Activated CD4-positive, alpha-beta T cell treated with anti-CD3 and anti-CD28 coated beads, Interleukin-2, Interleukin-6, amounts not matched to agents 100 ng/mL and 50 ng/mL, durations not matched to agents 16 hours and 8 hours (primary cell): ENCODE measurements around the gene TTLL9.
A peak's percentile ranks its signal among the peaks of the same experiment; 100 is the strongest.

Source experiments
- DNase-seq: peaks from one replicate; pipeline ENCODE4 v3.0.0-alpha.2; 2020

Gene TTLL9

GRCh38 chr20:31858760-31859083 lies 11.7 kb upstream of the TTLL9 start:
- no peak for DNase-seq

- no peak for DNase-seq
Measured at GRCh38 chr20:31859266-31859997, 11.0 kb upstream of the TTLL9 start.

GRCh38 chr20:31859998-31860380 lies 10.4 kb upstream of the TTLL9 start:
- no peak for DNase-seq

- no peak for DNase-seq
Measured at GRCh38 chr20:31860390-31861134, 9.9 kb upstream of the TTLL9 start.

- no peak for DNase-seq
Measured at GRCh38 chr20:31861135-31861384, 9.4 kb upstream of the TTLL9 start.

- DNase-seq: peak; percentile 72
Measured at GRCh38 chr20:31861385-31862156, 8.9 kb upstream of the TTLL9 start.

- DNase-seq: no peak
Measured at GRCh38 chr20:31862157-31862470, 8.3 kb upstream of the TTLL9 start.

- no peak for DNase-seq
Measured at GRCh38 chr20:31862506-31862905, 7.9 kb upstream of the TTLL9 start.

GRCh38 chr20:31863296-31864085 lies 6.9 kb upstream of the TTLL9 start:
- DNase-seq: no peak

- DNase-seq: no peak
Measured at GRCh38 chr20:31864521-31865400, 5.7 kb upstream of the TTLL9 start.

- DNase-seq: no peak
Measured at GRCh38 chr20:31866221-31866620, 4.2 kb upstream of the TTLL9 start.

GRCh38 chr20:31868853-31869672 lies 1.4 kb upstream of the TTLL9 start:
- DNase-seq: no peak

- DNase-seq: no peak
Measured at GRCh38 chr20:31869673-31869941, 827 bp upstream of the TTLL9 start.

- no peak for DNase-seq
Measured at GRCh38 chr20:31870726-31871617, 538 bp downstream of the TTLL9 start.

- DNase-seq: no peak
Measured at GRCh38 chr20:31871618-31871954, 1.2 kb downstream of the TTLL9 start.

GRCh38 chr20:31872406-31872805 lies 2.0 kb downstream of the TTLL9 start:
- DNase-seq: no peak

GRCh38 chr20:31875671-31876070 lies 5.2 kb downstream of the TTLL9 start:
- DNase-seq: no peak

GRCh38 chr20:31877684-31878083 lies 7.2 kb downstream of the TTLL9 start:
- DNase-seq: no peak

GRCh38 chr20:31879143-31879987 lies 8.9 kb downstream of the TTLL9 start:
- DNase-seq: peak; percentile 90

GRCh38 chr20:31881945-31882344 lies 11.5 kb downstream of the TTLL9 start:
- no peak for DNase-seq
